ENCODE measurements around the gene PIP5K1C.

DNA sequence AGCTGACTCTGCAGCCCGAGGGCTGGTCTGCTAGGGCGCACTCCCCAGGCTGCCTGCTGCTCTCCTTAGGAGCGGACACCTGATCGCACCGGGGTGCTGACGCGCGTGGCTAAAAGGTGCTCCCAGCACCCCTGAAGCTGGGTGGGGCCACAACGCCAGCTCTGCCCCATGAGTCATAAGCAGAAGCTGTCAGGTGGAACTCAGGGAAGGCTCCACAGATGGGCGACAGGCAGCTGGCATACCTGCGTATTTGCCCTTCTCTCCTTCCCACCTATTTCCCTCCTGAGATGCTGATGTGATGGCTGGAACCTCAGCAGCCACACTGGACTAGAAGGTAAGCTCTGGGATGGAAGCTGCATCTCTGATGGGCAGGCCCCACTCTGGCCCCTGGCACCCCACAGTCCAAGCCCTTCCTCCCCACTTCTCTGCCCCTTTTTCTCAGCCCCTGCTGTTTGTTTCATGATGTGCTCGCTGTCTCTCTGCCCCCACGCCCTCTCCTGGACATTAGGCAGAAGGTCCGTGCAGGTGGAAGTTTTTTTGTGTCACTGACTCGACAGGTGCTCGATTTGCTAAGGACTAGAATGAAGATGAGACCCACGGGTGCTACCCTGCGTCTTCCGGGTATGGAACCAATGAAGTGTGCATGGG lies 43.4 kb downstream of the PIP5K1C start:
- TF ChIP-seq, protein P1, sequence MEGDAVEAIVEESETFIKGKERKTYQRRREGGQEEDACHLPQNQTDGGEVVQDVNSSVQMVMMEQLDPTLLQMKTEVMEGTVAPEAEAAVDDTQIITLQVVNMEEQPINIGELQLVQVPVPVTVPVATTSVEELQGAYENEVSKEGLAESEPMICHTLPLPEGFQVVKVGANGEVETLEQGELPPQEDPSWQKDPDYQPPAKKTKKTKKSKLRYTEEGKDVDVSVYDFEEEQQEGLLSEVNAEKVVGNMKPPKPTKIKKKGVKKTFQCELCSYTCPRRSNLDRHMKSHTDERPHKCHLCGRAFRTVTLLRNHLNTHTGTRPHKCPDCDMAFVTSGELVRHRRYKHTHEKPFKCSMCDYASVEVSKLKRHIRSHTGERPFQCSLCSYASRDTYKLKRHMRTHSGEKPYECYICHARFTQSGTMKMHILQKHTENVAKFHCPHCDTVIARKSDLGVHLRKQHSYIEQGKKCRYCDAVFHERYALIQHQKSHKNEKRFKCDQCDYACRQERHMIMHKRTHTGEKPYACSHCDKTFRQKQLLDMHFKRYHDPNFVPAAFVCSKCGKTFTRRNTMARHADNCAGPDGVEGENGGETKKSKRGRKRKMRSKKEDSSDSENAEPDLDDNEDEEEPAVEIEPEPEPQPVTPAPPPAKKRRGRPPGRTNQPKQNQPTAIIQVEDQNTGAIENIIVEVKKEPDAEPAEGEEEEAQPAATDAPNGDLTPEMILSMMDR (conservative IDR thresholded peaks at IDR 0.05; ENCODE audit: low read depth, low read length) = no peak
- TF ChIP-seq EZH2 (IDR thresholded peaks at IDR 0.05; ENCODE audit: borderline replicate concordance, low read depth, low read length, poor library complexity, severe bottlenecking) = no peak
